Loucy (cell line): ENCODE data around the gene CCNJL.

ENCODE experiments used
- H2AFZ ChIP-seq: fragments of 200-600 bp; sonication (generic); 2 replicates; pipeline ENCODE4 v1.6.0; 2016; ENCODE audit warnings: antibody characterized with exemption, mild to moderate bottlenecking, low read length, moderate library complexity
- H3F3A ChIP-seq: fragments of 200-600 bp; 2 replicates; pipeline ENCODE4 v1.6.0; 2016; ENCODE audit warnings: antibody characterized with exemption, low read depth, mild to moderate bottlenecking
- H3K27me3 ChIP-seq: fragments of 200-600 bp; sonication (generic); 2 replicates; pipeline ENCODE4 v1.6.1; 2014; ENCODE audit warnings: low read length, mild to moderate bottlenecking; ENCODE audit not compliant: insufficient read depth, poor library complexity, severe bottlenecking
- H3K36me3 ChIP-seq: fragments of 200-600 bp; sonication (generic); 2 replicates; pipeline ENCODE4 v1.6.1; 2016; ENCODE audit warnings: low read length; ENCODE audit not compliant: insufficient read depth
- H3K4me1 ChIP-seq: fragments of 200-600 bp; sonication (generic); 2 replicates; pipeline ENCODE4 v1.5.1; 2014; ENCODE audit warnings: low read length, mild to moderate bottlenecking; ENCODE audit not compliant: insufficient read depth, poor library complexity, severe bottlenecking
- H3K4me2 ChIP-seq: fragments of 200-600 bp; sonication (generic); 2 replicates; pipeline ENCODE4 v1.6.0; 2014; ENCODE audit warnings: antibody characterized with exemption, low read length, low read depth, mild to moderate bottlenecking; ENCODE audit not compliant: poor library complexity, severe bottlenecking
- H3K4me3 ChIP-seq: fragments of 200-600 bp; sonication (generic); 2 replicates; pipeline ENCODE4 v1.5.1; 2014; ENCODE audit warnings: low read length, mild to moderate bottlenecking, mixed read lengths; ENCODE audit not compliant: poor library complexity, severe bottlenecking
- H3K79me2 ChIP-seq: fragments of 200-600 bp; sonication (generic); 2 replicates; pipeline ENCODE4 v1.6.1; 2014; ENCODE audit warnings: low read length; ENCODE audit not compliant: insufficient read depth
- H3K9ac ChIP-seq: fragments of 200-600 bp; sonication (generic); 2 replicates; pipeline ENCODE4 v1.6.0; 2014; ENCODE audit warnings: mild to moderate bottlenecking, low read depth, low read length, moderate library complexity; ENCODE audit not compliant: poor library complexity, severe bottlenecking
- H3K9me2 ChIP-seq: fragments of 200-600 bp; sonication (generic); replicated peaks from 2 replicates; pipeline ENCODE4 v1.6.1; 2016; ENCODE audit warnings: low read depth, low read length, mixed read lengths
- H3K9me3 ChIP-seq: fragments of 200-600 bp; sonication (generic); 2 replicates; pipeline ENCODE4 v1.6.1; 2014; ENCODE audit warnings: mild to moderate bottlenecking, antibody characterized with exemption, low read length, low read depth; ENCODE audit not compliant: insufficient read depth
- H4K20me1 ChIP-seq: fragments of 200-600 bp; sonication (generic); 2 replicates; pipeline ENCODE4 v1.6.0; 2014; ENCODE audit warnings: antibody characterized with exemption, low read length, mild to moderate bottlenecking; ENCODE audit not compliant: insufficient read depth, poor library complexity, severe bottlenecking
- CTCF ChIP-seq: fragments of 200-600 bp; sonication (generic); conservative IDR thresholded peaks from 2 replicates; pipeline ENCODE4 v1.5.1; 2014; ENCODE audit warnings: mild to moderate bottlenecking, antibody characterized with exemption, low read length
- EZH2phosphoT487 ChIP-seq: fragments of 200-600 bp; IDR thresholded peaks from 2 replicates; pipeline ENCODE4 v1.6.1; 2018; ENCODE audit warnings: antibody characterized with exemption, mild to moderate bottlenecking, moderate library complexity, borderline replicate concordance

The CCNJL gene

GRCh38 chr5:160315968-160316367 lies 3.6 kb upstream of the CCNJL start:
- Histone ChIP-seq H3K4me3 (peak overlapping the region; percentile 9), H3K9ac (no peak overlapping the region), H3K36me3 (no peaks in the 10 kb centered on the region), H3K9me3 (no peaks in the 10 kb centered on the region), H3F3A (no peaks in the 10 kb centered on the region; the same call in 1 of the 2 replicates), H3K9me2 (no peaks in the 10 kb centered on the region), H3K27me3 (no peaks in the 10 kb centered on the region), H2AFZ (0 out of 2 replicates have a peak overlapping the region, but pooled peaks have one; percentile 55), H4K20me1 (peaks cover 6% of the 10 kb centered on the region), H3K4me2 (peak overlapping the region; percentile 53), H3K4me1 (peaks cover 18% of the 10 kb centered on the region), H3K79me2 (peaks cover 18% of the 10 kb centered on the region)
- TF ChIP-seq EZH2phosphoT487: no peak
- no peak for TF ChIP-seq CTCF

- TF ChIP-seq CTCF: no peak
- no peak for TF ChIP-seq EZH2phosphoT487
- no peaks in the 10 kb centered on the region; the same call in 1 of the 2 replicates for H3F3A ChIP-seq
- no peaks in the 10 kb centered on the region for H3K27me3 ChIP-seq
- peaks cover 45% of the 10 kb centered on the region for H3K79me2 ChIP-seq
- H2AFZ ChIP-seq: peak overlapping the region; percentile 70
- no peaks in the 10 kb centered on the region for H3K36me3 ChIP-seq
- H3K9me2 ChIP-seq: no peaks in the 10 kb centered on the region
- H3K4me3 ChIP-seq: peak overlapping the region; percentile 81
- peaks cover 31% of the 10 kb centered on the region for H3K4me1 ChIP-seq
- no peaks in the 10 kb centered on the region for H3K9me3 ChIP-seq
- peak overlapping the region; percentile 70 for H3K9ac ChIP-seq
- peaks cover 6% of the 10 kb centered on the region for H4K20me1 ChIP-seq
- H3K4me2 ChIP-seq: peak overlapping the region; percentile 74
These were observed 780 bp upstream of the CCNJL start for GRCh38 chr5:160312960-160313727.

DNA sequence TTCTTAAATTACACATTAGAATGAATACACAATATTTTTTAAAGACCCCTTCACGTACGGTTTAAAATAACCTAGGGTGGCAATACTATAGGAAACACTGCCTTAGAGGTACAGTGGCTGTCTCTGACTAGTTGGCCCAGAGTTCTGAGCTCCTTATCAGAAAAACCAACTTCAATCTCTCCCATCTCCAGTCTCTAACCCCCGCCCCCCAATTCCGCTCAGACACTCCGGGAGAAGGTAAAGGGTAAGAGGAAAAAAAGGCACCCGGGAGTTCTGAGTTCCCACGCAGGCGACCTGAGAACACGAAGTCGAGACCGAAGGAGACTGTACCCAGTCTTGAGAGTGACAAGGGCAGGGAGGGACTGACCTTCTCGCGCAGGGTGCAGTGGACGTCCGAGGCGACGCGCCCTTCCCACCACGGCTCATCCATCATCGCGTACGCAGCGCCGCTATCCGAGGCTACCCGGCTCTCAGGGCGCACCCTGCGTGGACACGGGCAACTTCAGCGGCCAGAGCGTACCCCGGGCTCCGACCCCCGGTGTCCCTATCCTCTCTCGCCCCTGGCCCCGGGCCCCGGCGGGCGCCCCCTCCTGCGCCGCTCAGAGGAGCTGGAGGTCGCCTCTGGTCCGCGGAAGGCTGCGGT lies 752 bp downstream of the CCNJL start:
- H3K36me3 ChIP-seq: no peaks in the 10 kb centered on the region
- H3K9me2 ChIP-seq: no peaks in the 10 kb centered on the region
- H3K4me1 ChIP-seq: peaks cover 31% of the 10 kb centered on the region
- no peaks in the 10 kb centered on the region for H3K27me3 ChIP-seq
- H3K9ac ChIP-seq: peak overlapping the region; percentile 70
- peaks cover 6% of the 10 kb centered on the region for H4K20me1 ChIP-seq
- no peaks in the 10 kb centered on the region; the same call in 1 of the 2 replicates for H3F3A ChIP-seq
- no peak for TF ChIP-seq EZH2phosphoT487
- TF ChIP-seq CTCF: no peak
- H2AFZ ChIP-seq: peak overlapping the region; percentile 73
- no peaks in the 10 kb centered on the region for H3K9me3 ChIP-seq
- H3K79me2 ChIP-seq: peaks cover 60% of the 10 kb centered on the region
- H3K4me2 ChIP-seq: peak overlapping the region; percentile 89
- H3K4me3 ChIP-seq: peak overlapping the region; percentile 81
